Activated T-helper 9 cell treated with anti-CD3 and anti-CD28 coated beads, Interleukin-2, amount 50 U/mL, for 16 hours (primary cell): ENCODE results near the gene CDKN2AIP.
"Not testable (repeated sequence)": the region's sequence is repeated elsewhere in the genome, so short reads cannot be mapped to it uniquely, and the experiment has no call there.

Experiments used
- DNase-seq: peaks from one replicate; pipeline ENCODE4 v3.0.0-alpha.2; 2020; ENCODE audit warnings: low read depth

Gene CDKN2AIP

GRCh38 chr4:183413234-183414200 lies 30.9 kb upstream of the CDKN2AIP start:
- DNase-seq: no peak

GRCh38 chr4:183416879-183417755 lies 27.3 kb upstream of the CDKN2AIP start:
- DNase-seq: no peak

DNA sequence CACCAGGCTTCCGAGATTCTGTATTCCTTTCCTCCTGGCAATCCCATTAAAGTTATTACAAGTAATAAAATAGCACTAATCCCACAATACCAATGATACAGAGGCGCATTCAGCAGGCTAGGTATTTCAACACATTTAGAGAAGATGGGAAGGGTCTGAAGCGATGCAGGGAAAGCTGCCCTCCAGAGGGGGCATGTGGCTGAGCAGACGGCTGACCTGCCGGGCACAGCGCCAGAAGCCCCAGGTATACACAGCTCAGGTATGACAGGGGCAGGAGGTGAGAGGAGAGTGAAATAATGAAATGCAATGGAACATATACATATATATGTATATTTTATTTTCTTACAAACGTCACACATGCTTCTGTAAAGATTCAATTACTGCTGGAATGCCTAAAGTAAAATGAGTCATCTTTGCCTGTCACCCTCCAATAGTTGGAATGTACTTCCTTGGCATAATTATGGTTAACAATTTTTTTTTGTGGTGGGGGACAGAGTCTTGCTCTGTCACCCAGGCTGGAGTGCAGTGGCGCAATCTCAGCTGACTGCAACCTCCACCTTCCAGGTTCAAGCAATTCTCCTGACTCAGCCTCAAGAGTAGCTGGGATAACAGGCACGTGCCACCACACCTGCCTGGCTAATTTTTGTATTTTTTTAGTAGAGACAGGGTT lies 21.3 kb upstream of the CDKN2AIP start:
- no peak for DNase-seq

GRCh38 chr4:183424109-183424744 lies 20.2 kb upstream of the CDKN2AIP start:
- DNase-seq: no peak

DNA sequence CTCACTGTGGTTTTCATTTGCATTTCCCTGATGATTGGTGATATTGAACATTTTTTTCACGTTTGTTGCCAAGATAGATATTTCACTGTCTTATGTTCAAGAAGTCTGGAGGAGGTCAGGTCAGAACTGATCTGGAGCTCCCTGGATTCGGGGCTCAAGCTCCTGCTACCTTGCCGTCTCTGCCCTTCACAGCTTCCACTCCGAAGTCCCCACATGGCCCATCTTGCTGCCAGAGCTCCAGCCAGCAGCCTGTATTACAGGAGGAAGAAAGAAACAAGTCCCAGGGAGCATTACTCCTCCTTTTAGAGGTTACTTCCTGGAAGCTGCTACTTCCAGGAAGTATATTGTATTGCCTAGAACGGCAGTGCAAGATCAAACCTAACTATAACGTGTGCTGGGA lies 17.9 kb upstream of the CDKN2AIP start:
- DNase-seq: no peak

DNA sequence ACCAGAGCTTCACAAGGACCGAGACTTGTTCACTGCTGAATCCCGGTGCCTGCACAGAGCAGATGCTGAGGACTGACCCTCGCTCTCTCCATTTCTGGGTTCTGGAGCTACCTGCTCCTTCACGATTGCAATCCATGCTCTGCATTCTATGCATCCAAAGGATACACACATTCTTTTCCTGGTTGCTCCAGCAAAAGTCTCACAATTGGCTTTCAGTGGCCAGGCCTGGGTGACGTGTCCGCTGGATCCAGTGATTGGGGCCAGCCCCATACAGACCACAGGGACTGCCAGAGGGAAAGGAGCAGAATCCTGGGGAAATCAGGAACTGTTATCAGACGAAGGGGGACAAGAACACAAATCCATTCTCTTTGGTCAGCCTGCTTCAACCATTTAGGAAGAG lies 14.9 kb upstream of the CDKN2AIP start:
- no peak for DNase-seq

DNA sequence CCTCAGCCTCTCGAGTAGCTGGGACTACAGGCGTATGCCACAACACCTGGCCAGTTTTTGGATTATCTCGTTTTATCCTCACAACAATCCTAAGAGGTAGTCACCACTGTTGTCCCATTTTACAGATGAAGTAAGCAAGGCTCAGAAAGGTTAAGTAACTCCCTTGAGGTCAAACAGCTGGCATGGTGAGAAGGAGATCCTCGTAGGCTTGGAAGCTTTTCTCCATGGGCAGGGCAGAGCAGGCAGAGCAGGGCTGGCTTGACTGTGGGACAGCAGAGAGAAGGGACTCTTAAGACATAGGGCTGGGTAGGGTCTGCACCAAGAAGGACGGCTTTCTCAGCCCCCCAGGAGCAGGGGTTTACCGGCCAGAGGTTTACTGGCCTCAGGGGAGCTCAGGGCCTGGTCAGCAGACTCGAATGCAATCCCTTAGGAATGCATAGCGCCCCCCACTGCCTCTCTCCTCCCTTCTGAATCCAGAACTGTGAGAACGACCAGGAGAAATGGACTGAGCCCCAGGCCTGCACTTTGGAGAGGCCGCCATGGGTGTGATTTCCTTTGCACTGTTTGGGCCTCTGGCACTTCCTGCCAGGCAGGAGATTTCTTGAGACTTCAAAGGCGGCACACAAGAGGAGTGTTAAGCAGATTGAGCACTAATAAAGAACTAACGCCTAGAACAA lies 14.0 kb upstream of the CDKN2AIP start:
- no peak for DNase-seq

- no peak for DNase-seq
These were observed 13.5 kb upstream of the CDKN2AIP start for GRCh38 chr4:183430994-183431347.

- no peak for DNase-seq
These were observed 12.8 kb upstream of the CDKN2AIP start for GRCh38 chr4:183431614-183432013.

DNA sequence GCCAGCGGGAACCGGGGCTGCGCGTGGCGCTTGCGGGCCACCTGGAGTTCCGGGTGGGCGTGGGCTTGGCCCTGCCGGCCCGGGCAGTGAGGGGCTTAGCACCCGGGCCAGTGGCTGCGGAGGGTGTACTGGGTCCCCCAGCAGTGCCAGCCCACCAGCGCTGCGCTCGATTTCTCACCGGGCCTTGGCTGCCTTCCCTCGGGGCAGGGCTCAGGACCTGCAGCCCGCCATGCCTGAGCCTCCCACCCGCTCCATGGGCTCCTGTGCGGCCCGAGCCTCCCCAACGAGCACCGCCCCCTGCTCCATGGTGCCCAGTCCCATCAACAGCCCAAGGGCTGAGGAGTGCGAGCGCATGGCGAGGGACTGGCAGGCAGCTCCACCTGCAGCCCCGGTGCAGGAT lies 11.3 kb upstream of the CDKN2AIP start:
- DNase-seq: not testable (repeated sequence)

- DNase-seq: no peak
These were observed 10.2 kb upstream of the CDKN2AIP start for GRCh38 chr4:183434264-183434663.

DNA sequence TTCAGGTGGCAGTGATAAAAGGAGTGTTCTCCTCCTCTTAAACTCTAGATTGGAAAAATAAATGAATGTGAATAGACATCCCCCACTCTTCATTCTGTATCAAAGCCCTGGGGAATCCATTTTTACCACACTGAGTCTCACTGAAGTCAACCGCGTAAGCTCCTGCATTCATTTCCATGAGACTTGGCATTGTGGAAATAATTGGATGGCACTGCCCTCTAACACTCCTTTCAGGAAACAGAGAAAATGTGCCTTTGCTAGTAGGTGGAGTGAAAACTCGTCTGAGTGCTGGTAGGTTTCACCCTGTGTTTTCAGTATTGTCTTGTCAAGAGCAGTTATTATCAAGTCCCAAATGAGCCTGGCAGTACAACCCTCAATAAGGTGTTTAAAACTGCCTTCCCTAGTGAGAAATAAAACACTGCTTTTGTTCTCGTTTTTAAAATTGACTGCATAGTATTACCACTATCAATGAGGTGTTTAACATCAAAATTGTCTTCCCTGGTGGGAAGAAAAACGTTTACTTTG lies 9.7 kb upstream of the CDKN2AIP start:
- no peak for DNase-seq

GRCh38 chr4:183435803-183436202 lies 8.6 kb upstream of the CDKN2AIP start:
- no peak for DNase-seq

DNA sequence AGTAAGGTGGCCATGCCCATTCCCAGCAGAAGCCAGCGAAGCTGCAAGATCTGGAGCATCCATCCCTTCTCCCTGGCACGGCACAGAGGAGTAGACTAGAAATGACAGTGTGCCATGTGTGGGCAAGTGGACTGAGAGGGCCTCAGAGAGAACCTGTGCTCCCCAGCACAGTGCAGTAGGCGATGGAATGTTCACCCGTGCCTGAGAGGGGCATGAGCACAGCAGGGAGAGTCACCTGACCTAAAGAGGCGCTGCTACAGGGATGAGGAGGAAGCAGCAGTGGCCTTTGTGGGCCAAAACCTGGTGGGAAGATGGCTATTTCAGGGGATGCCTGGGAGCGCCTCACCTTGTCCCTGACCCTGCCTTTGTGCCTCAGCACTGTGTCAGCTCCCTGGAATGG lies 8.0 kb upstream of the CDKN2AIP start:
- DNase-seq: no peak

- no peak for DNase-seq
These were observed 7.0 kb upstream of the CDKN2AIP start for GRCh38 chr4:183437452-183437851.

- DNase-seq: no peak
These were observed 5.8 kb upstream of the CDKN2AIP start for GRCh38 chr4:183438458-183439113.

DNA sequence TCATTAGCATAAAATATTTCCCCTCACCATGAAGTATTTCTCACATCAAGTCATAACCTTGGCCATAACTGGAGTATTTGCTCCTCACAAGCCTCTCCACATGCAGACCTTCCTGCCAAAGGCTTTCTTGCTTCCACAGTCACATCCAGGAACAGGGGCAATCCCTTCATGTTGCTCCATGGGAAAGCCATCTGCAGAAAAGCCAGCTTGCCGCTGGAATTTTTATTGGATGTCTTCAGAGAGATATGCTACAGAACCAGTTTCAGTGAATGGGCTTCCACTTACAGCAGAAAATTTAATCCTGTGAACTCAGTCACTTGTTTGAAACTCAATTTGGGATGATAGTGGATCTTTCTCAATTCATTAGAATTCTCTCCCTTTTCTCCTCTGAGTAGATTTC lies 3.2 kb upstream of the CDKN2AIP start:
- DNase-seq: no peak

- DNase-seq: no peak
These were observed 702 bp upstream of the CDKN2AIP start for GRCh38 chr4:183443655-183444213.

DNA sequence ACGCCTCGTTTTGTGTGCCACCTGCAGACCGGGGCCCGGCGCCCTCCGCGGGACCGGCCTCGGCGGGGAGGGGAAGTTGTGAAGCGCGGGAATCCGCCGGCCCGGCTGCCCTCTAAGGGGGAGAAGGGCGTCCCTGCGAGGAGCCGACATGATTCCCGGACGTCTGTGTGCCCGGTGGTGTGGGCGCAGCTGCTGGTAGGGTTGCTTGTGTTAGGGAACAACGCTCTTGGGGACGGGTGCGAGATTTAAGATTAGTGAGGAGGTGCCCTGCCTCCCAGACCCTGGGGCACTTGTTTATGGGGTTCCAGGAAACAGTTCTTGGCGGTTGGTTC lies 627 bp downstream of the CDKN2AIP start:
- no peak for DNase-seq

DNA sequence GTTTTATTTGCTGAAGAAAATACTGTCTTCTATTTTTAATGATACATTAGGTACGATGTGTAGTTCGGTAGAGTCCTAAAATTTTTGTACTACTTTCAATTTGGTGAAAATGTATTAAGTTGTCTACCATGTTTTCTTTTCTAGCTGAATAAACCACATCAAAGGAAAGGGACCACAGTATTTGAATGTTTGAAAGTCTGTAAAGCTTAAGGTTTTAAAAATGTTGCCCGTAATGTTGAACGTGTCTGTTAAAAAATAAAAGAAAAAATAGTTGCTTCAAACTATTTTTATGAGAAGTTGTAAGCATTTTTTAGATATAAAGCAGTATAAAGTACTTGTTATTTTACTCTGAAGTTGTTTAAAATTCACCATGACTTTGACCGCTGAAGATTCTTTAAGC lies 3.2 kb downstream of the CDKN2AIP start:
- no peak for DNase-seq
